NCI-H748 treated with DMSO at 0.1 percent for 48 hours (cell line): Measurements from ENCODE around the gene TLN1.

Experiments
- DNase-seq: peaks from one replicate; lab custom pipeline; 2025; lab: John Stamatoyannopoulos, UW

Gene TLN1

DNA sequence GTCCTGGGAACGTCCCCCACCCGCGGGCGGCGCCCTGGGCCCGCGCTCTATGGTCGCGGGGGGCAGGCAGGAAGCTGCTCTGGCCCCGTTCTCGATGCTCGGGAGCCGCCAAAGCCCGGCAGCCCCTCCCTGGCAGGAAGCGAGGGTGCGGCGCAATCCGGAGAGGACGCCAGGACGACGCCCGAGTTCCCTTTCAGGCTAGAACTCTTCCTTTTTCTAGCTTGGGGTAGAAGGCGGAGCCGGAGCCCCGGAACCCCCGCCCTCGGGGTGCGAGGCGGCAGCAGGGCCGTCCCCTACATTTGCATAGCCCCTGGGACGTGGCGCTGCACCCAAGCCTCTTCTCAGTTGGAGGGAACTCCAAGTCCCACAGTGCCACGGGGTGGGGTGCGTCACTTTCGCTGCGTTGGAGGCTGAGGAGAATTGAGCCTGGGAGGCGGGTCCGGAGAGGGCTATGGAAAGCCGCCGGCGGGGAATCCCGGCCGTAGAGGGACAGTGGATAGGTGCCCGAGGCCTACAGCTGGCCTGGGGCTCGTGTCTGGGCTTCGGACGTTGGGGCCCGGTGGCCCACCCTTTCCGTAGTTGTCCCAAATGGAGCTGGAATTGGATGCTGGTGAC, at the start of gene TLN1, which contains the start of gene CREB3:
Gene TLN1 (minus strand): TSS at position 11 of the 615 bp plus-strand sequence. CDS start 6,501 bp downstream, outside the sequence.
Gene CREB3 (plus strand): TSS at position 482 of the 615 bp plus-strand sequence. CDS start 107 bp downstream, at position 589.
- DNase-seq, result peak; percentile 86

- no peak for DNase-seq
Measured at GRCh38 chr9:35781066-35781465, 49.1 kb upstream of the TLN1 start.

- DNase-seq, result no peak
Measured at GRCh38 chr9:35778496-35778895, 46.5 kb upstream of the TLN1 start.

DNA sequence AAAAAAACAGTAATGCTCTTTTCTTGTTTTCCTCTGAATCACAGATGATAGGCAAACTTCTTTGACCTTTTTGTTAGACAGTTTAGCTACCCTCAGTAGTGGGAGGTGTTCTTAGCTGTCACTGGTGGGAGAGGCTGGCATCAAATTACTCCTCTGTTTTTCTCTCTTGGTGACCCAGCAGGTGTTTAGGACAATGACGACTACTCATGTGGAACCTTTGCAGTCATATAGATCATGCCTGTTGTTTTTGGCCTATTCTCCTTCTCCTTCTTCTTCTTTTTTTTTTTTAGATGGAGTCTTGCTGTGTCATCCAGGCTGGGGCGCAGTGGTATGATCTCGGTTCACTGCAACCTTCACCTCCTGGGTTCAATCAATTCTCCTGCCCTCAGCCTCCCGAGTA, 44.0 kb upstream of the TLN1 start:
- peak; percentile 78 for DNase-seq

GRCh38 chr9:35774907-35775635, 43.1 kb upstream of the TLN1 start:
- DNase-seq, result no peak

DNA sequence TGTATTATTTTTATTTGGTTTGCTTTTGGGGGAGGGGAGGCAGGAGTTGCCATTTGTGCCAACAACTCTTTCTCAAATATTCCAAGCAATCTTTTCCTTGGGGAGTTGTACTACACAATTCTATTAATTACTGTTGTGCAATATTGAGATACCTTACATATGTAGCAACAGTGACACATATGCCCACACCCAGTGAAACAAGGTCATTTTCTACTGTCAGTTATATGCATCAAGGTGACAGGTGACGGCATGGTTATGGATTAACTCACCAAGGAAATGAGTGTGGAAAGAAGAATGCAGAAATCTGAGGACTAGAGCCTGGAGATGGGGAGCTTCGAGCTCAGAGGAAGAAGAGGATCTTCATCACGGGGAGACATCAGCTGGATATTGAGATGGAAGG, 39.9 kb upstream of the TLN1 start:
- DNase-seq, result no peak

GRCh38 chr9:35771534-35771933, 39.5 kb upstream of the TLN1 start:
- DNase-seq, result peak; percentile 18

DNA sequence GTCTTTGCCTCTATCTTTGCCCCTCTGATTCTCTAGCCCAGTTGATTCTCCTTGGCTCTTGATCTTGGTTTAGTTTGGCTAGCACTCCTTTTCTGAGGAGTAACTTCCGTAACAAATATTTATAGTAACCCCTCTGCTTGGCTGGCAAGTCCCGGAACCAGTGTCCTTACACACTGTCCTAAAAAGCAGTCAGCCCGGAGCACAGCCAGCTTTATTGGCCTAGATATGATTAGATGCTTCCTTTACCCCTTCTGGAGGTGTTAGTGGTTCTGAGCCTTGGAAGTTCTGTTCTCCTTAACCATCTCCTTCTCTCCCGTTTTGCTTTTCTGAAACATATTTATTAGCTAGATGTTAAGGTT, 39.1 kb upstream of the TLN1 start:
- DNase-seq, result no peak

DNA sequence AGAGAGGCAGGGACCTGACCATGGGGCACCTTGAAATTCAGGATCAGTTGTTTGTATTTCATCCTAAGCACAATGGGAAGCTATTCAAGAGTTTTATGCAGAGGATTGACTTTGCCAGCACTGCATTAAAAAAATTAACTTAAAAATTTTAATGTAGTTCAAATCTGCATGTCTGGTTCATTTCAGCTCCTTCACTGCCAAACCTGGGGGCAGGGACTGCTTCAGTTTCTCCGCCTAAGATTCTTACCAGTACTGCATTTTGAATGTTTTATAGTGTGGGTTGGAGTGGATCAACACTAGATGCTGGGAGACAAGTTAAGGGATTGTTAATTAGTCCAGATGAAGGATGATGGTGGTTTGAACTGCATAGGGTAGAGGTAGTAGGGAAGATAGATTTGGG, 37.8 kb upstream of the TLN1 start:
- DNase-seq, result no peak

DNA sequence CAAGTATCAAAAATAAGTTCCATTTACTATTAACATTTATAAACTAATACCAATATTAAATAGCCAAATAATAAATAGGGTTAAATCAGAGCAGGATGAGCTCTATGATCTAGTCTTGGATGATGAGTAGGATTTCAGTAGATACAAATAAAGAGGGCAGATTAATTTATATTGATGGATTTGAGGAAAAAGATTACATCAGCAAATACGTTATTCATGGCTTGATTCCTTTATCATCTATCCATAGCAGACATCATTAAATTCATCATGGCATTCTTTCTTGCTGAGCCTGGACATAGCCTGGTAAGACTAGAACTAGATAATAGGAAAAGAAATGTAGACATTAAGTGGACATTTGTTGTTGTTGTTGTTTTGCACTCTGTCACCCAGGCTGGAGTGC, 35.5 kb upstream of the TLN1 start:
- no peak for DNase-seq

DNA sequence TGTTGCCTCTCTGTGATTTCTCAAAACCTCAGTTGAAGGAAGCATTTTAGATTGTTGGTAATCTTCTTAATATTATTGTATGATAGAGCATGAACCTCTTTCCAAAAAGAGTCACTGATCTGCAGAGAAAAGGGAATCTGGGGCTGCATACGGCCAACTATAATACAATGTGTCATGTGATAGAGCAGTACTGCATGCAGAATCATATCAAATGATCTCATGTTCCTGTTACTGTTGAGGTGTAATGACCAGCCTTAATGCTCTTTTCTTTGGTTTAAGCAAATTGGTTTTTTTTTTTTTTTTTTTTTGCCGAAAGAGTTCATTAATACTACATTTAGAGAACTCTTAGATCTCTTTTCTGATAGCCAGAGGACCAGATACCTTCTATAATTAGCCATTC, 35.0 kb upstream of the TLN1 start:
- no peak for DNase-seq

DNA sequence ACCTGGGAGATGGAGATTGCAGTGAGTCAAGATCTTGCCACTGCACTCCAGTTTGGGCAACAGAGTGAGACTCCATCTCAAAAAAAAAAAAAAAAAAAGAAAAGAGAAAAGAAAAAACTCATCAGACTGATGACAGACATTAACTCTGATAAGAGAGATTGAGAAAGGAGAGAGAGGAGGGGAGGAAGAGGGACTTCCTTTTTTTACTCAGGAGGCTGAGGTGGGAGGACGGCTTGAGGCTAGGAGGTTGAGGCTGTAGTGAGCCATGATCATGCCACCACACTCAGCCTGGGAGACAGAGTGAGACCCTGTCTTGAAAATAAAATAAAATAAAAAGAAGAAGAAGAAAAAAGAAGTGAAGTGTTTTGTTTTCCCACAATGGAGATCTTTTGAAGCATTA, 31.8 kb upstream of the TLN1 start:
- no peak for DNase-seq

GRCh38 chr9:35763181-35763580, 31.2 kb upstream of the TLN1 start:
- no peak for DNase-seq

DNA sequence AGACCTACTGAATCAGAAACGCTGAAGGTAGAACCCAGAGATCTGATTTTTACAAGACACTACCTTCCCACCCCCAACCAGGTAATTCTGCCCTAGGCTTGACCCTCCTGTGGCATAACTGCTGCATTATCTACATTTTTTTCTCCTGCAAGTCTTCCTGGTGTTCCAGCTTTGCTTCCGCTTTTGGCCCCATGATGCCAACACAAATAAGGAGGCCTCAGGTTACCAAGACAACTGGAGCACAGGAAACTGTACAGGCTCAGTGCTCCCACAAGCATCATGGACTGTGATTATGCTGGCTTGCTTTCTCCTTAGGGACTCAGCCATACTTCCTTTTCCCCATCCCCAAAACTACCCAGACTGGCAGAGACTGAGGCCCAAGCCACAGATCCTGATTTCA, 28.7 kb upstream of the TLN1 start:
- no peak for DNase-seq

- DNase-seq, result no peak
Measured at GRCh38 chr9:35759795-35760194, 27.8 kb upstream of the TLN1 start.

DNA sequence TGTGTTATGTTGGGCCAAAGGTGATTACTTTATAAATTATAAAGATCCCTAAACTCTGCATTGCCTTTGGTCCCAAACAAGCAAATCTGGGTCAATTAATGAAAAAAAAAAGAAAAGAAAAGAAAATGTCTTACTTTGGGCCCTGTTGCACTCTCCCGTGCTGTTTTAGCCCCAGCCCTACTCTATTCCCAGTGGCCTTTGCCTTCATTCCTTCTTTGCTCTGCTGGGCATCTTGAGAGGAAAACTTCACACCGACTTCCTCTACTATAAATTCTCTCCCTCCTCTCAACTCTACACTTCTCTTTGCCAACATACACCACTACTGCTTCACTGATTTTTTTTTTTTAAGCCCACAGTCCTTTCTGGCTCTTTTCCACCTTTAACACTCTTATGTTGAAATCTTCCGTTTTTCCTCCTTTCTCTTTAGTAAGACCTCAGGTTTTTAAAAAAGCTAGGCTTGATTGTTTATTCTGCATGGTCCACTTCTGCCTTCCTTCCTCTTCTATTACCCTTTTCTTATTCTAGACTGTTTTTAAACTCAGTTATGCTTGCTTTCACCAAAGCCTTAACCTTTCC, 26.6 kb upstream of the TLN1 start:
- no peak for DNase-seq

DNA sequence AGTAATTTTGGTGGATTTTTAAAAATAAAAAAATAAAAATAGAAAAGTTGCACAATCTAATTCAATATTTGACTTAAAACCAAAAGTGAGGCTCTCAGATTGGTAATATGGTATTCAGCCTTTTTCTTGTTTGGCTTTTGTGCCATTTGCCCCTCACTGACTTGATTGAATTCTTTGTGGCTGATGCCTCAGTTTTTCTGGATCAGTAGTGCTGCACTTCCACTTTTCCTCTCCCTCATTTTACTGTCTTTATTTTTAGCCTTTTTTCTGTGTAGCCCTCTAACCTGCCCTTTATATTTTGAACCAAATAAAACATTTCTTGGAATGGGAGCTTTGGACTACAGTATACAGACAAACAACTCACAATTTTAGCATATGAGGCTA, 25.9 kb upstream of the TLN1 start:
- DNase-seq, result no peak

GRCh38 chr9:35757226-35757891, 25.4 kb upstream of the TLN1 start:
- peak; percentile 40 for DNase-seq

DNA sequence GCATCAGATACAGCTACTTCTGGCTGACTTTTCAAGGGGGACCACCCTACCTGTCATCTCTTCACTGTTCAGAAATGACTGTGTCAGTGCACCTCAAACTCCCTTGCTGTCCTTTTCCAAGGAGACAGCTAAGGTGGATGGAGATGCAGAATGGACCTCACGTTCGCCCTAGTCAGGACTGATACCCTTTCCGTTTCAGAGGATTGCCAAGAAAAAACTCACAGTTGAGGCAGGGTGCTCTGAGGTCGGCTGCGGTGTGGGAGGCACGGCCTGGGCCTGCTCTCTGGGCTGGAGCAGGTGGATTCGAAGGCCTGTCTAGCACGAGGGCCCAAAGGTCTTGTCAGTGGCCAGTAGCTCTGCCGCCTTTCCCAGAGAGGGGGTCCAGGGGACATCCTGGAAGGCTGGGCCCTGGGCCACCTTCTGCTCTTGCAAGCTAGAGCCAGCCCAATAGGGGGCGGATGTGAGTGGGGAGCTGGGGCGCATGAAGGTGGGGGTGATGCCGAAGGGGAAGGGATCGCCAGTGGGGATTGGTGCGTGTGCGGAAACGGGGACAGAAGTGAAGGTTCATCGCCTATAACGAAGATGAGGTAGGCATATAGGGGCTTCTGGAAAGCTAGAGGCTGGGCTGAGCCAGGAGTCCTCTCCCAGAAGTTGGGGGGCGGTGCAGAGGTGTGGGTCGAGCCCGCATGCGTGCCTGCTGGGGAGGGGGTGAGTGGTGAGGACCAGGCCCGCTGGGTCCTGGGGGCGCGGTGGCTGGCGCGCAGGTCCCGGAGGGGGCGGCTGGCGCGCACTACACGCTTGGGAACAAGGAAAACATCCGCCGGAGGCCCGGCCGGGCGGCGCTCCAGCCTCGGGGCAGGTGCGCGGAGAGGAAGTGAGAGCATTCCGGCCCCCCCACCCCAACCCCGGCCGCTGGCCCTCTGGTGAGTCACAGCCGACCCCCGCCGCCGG, 24.6 kb upstream of the TLN1 start:
- DNase-seq, result peak; percentile 29

GRCh38 chr9:35755071-35755470, 23.1 kb upstream of the TLN1 start:
- no peak for DNase-seq

DNA sequence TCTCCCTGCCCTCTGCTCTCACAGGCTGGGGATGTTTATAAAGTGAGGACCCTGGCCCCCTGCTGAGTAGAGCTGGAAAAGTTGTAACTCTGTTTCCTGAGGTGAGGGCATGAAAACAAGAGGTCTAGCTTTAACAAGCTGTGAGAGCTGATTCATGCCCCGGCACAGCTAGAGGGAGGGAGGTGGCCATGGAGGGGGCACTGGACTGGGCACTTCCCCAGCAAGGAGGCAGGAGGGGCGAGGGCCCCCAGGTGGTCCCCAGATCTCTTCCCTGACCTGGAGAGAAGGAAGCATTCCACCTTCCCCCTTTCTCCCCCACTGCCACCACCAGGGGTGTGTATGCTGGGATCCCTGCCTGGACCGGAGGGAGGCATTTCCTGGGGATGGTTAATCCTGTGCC, 22.3 kb upstream of the TLN1 start, which contains the start of gene MSMP:
Gene MSMP (minus strand): TSS at position 13 of the 400 bp plus-strand sequence. CDS start 147 bp downstream, outside the sequence.
- DNase-seq, result no peak

- no peak for DNase-seq
Measured at GRCh38 chr9:35753466-35753865, 21.5 kb upstream of the TLN1 start.
